Measurements from ENCODE around the gene DDX24. TPM values are rescaled to one million over a fixed set of nuclear protein-coding genes. Genes with fewer than 3 reads are reported as not detected.
A peak's percentile ranks its signal among the peaks of the same experiment; 100 is the strongest.

The DDX24 gene
- total RNA-seq, 6 experiments from 2014 or later: 167 to 191 (median 187) TPM

- Mint-ChIP-seq H3K9me3 (no peaks in the 10 kb centered on the region), H3K36me3 (ENCODE audit: low read depth) (peaks cover 7% of the 10 kb centered on the region; the same call in 1 of the 2 replicates), H3K27ac (no peak overlapping the region), H3K4me1 (ENCODE audit: low read depth) (peaks cover 33% of the 10 kb centered on the region), H3K27me3 (ENCODE audit: insufficient read depth) (peaks cover 4% of the 10 kb centered on the region), H3K4me3 (no peak overlapping the region)
- TF ChIP-seq CTCF (IDR thresholded peaks at IDR 0.05): no peak
- no peak for DNase-seq
These were observed 36.4 kb downstream of the DDX24 start for GRCh38 chr14:94044476-94045091.

GRCh38 chr14:94043756-94044475 lies 37.1 kb downstream of the DDX24 start:
- Mint-ChIP-seq H3K27ac (no peak overlapping the region), H3K4me3 (no peak overlapping the region), H3K4me1 (ENCODE audit: low read depth) (peaks cover 33% of the 10 kb centered on the region), H3K27me3 (ENCODE audit: insufficient read depth) (peaks cover 4% of the 10 kb centered on the region), H3K9me3 (no peaks in the 10 kb centered on the region), H3K36me3 (ENCODE audit: low read depth) (peaks cover 7% of the 10 kb centered on the region; the same call in 1 of the 2 replicates)
- TF ChIP-seq CTCF (IDR thresholded peaks at IDR 0.05): no peak
- no peak for DNase-seq

- no peak for TF ChIP-seq CTCF (IDR thresholded peaks at IDR 0.05)
- Mint-ChIP-seq H3K4me3 (no peak overlapping the region), H3K9me3 (no peaks in the 10 kb centered on the region), H3K36me3 (ENCODE audit: low read depth) (peaks cover 7% of the 10 kb centered on the region; the same call in 1 of the 2 replicates), H3K27ac (no peak overlapping the region), H3K27me3 (ENCODE audit: insufficient read depth) (peaks cover 4% of the 10 kb centered on the region), H3K4me1 (ENCODE audit: low read depth) (peaks cover 33% of the 10 kb centered on the region)
- no peak for DNase-seq
These were observed 37.8 kb downstream of the DDX24 start for GRCh38 chr14:94043111-94043755.

- Mint-ChIP-seq H3K27me3 (ENCODE audit: insufficient read depth) (peaks cover 4% of the 10 kb centered on the region), H3K4me1 (ENCODE audit: low read depth) (peaks cover 33% of the 10 kb centered on the region), H3K9me3 (no peaks in the 10 kb centered on the region), H3K27ac (peak overlapping the region; percentile 79), H3K36me3 (ENCODE audit: low read depth) (peaks cover 7% of the 10 kb centered on the region; the same call in 1 of the 2 replicates), H3K4me3 (peak overlapping the region; percentile 65; the same call in 1 of the 2 replicates)
- DNase-seq: no peak
- no peak for TF ChIP-seq CTCF (IDR thresholded peaks at IDR 0.05)
These were observed 38.4 kb downstream of the DDX24 start for GRCh38 chr14:94042433-94043091.

- no peaks in the 10 kb centered on the region for H3K9me3 Mint-ChIP-seq
These were observed 39.3 kb downstream of the DDX24 start for GRCh38 chr14:94041551-94042346.

More at GRCh38 chr14:94041551-94042346, 39.3 kb downstream of the DDX24 start:
- H3K4me1 Mint-ChIP-seq (ENCODE audit: low read depth): peaks cover 35% of the 10 kb centered on the region
- no peak for TF ChIP-seq CTCF (IDR thresholded peaks at IDR 0.05)
- peak overlapping the region; percentile 79 for H3K27ac Mint-ChIP-seq
- peaks cover 4% of the 10 kb centered on the region for H3K27me3 Mint-ChIP-seq (ENCODE audit: insufficient read depth)
- peak; percentile 90 for DNase-seq
- peaks cover 7% of the 10 kb centered on the region; the same call in 1 of the 2 replicates for H3K36me3 Mint-ChIP-seq (ENCODE audit: low read depth)
- peak overlapping the region; percentile 65; the same call in 1 of the 2 replicates for H3K4me3 Mint-ChIP-seq
